ENCODE data around the gene NEGR1. TPM values are rescaled to one million over a fixed set of nuclear protein-coding genes. Genes with fewer than 3 reads are reported as not detected.

The NEGR1 gene
- total and polyA plus RNA-seq, 2 donors (not counting 3 experiments of a cell fraction or from before 2014, with no cell fraction given) = 6.8 to 21.8 TPM

GRCh38 chr1:72060466-72061245, 221.7 kb downstream of the NEGR1 start:
- Histone ChIP-seq H3K36me3 (ENCODE audit: control insufficient read depth in 2 of 2, extremely low read depth in 1 of 2, insufficient read depth in 2 of 2, low read length in 2 of 2) (no peaks in the 10 kb centered on the region), H4K20me1 (replicated peaks; ENCODE audit: control insufficient read depth, extremely low read depth, insufficient read depth, low read length) (no peaks in the 10 kb centered on the region), H3K79me2 (ENCODE audit: control insufficient read depth, insufficient read depth, low read length) (no peaks in the 10 kb centered on the region), H2AFZ (ENCODE audit: low read depth, low read length) (no peak overlapping the region), H3K27me3 (ENCODE audit: control insufficient read depth in 2 of 2, insufficient read depth in 2 of 2, low read length in 2 of 2) (no peaks in the 10 kb centered on the region), H3K4me2 (ENCODE audit: insufficient read depth, low read length) (no peak overlapping the region), H3K4me3 (replicated peaks in 1 of 3; ENCODE audit: insufficient read depth in 1 of 3, low read depth in 1 of 3, low read length in 3 of 3) (no peak overlapping the region), H3K9me3 (replicated peaks; ENCODE audit: control insufficient read depth, insufficient read depth, low read length) (no peaks in the 10 kb centered on the region), H3K9ac (replicated peaks; ENCODE audit: extremely low read depth, insufficient read depth, low read length) (no peak overlapping the region), H3K27ac (ENCODE audit: insufficient read depth, low read depth, low read length) (no peak overlapping the region), H3K4me1 (ENCODE audit: control insufficient read depth, extremely low read depth, insufficient read depth, low read length) (no peaks in the 10 kb centered on the region), H3K9me1 (replicated peaks; ENCODE audit: control insufficient read depth, extremely low read depth, insufficient read depth, low read length) (no peaks in the 10 kb centered on the region)
- dilution Hi-C loops (cut with MboI; ENCODE audit: extremely low pct_ligation_motif_present, low sequenced_read_pairs) (no loop called here), intact Hi-C loops (cut with micrococcal nuclease) (no loop called here)
- FAIRE-seq (no peak), DNase-seq (ENCODE audit: low read depth, low spot score) (no peak)
- ChIA-PET POLR2A (interaction anchor here (0.6 kb wide), 1 partner anchor 52 kb away, joined by 5 read pairs; no protein-coding TSS in a partner anchor), CTCF (interaction anchor here (1.0 to 1.5 kb wide), 2 partner anchors 23 to 40 kb away, joined by 3 to 6 read pairs; no protein-coding TSS in a partner anchor)
- no TSS peak for BruUV-seq (replicated peaks)
- TF ChIP-seq MYC (IDR thresholded peaks at IDR 0.05; ENCODE audit: low read depth, low read length) = no peak
- no peak for TF ChIP-seq CTCF (IDR thresholded peaks at IDR 0.05; ENCODE audit: extremely low read depth in 1 of 2, insufficient read depth in 1 of 2, low read depth in 1 of 2, low read length in 2 of 2)
- no peak for TF ChIP-seq FOS (IDR thresholded peaks at IDR 0.05; ENCODE audit: borderline replicate concordance, insufficient read depth, low read length)

- DNase-seq (ENCODE audit: low read depth, low spot score) (no peak), FAIRE-seq (no peak)
- no peak overlapping the region for H2AFZ ChIP-seq (ENCODE audit: low read depth, low read length)
- dilution Hi-C loops (cut with MboI; ENCODE audit: extremely low pct_ligation_motif_present, low sequenced_read_pairs) = no loop called here
- H3K9me3 ChIP-seq (replicated peaks; ENCODE audit: control insufficient read depth, insufficient read depth, low read length) = no peaks in the 10 kb centered on the region
- H4K20me1 ChIP-seq (replicated peaks; ENCODE audit: control insufficient read depth, extremely low read depth, insufficient read depth, low read length) = no peaks in the 10 kb centered on the region
- intact Hi-C loops (cut with micrococcal nuclease) = no loop called here
- POLR2A ChIA-PET = interaction anchor here (0.6 kb wide), 1 partner anchor 9 kb away, joined by 3 read pairs; no protein-coding TSS in a partner anchor
- BruUV-seq (replicated peaks) = no TSS peak
- H3K4me1 ChIP-seq (ENCODE audit: control insufficient read depth, extremely low read depth, insufficient read depth, low read length) = no peaks in the 10 kb centered on the region
- CTCF ChIA-PET = interaction anchor here (0.9 to 1.6 kb wide), 3 partner anchors 10 to 18 kb away, joined by 3 to 8 read pairs (median 3); no protein-coding TSS in a partner anchor
- no peak overlapping the region for H3K4me2 ChIP-seq (ENCODE audit: insufficient read depth, low read length)
- no peaks in the 10 kb centered on the region for H3K79me2 ChIP-seq (ENCODE audit: control insufficient read depth, insufficient read depth, low read length)
- H3K4me3 ChIP-seq (replicated peaks in 1 of 3; ENCODE audit: insufficient read depth in 1 of 3, low read depth in 1 of 3, low read length in 3 of 3) = no peak overlapping the region
- no peaks in the 10 kb centered on the region for H3K27me3 ChIP-seq (ENCODE audit: control insufficient read depth in 2 of 2, insufficient read depth in 2 of 2, low read length in 2 of 2)
- no peaks in the 10 kb centered on the region for H3K36me3 ChIP-seq (ENCODE audit: control insufficient read depth in 2 of 2, extremely low read depth in 1 of 2, insufficient read depth in 2 of 2, low read length in 2 of 2)
- H3K9me1 ChIP-seq (replicated peaks; ENCODE audit: control insufficient read depth, extremely low read depth, insufficient read depth, low read length) = no peaks in the 10 kb centered on the region
- TF ChIP-seq CTCF (IDR thresholded peaks at IDR 0.05; ENCODE audit: extremely low read depth in 1 of 2, insufficient read depth in 1 of 2, low read depth in 1 of 2, low read length in 2 of 2) = no peak
- TF ChIP-seq JUN (IDR thresholded peaks at IDR 0.05; ENCODE audit: borderline replicate concordance, insufficient read depth, insufficient read length, low read depth) = no peak
- no peak for TF ChIP-seq GATA2 (IDR thresholded peaks at IDR 0.05; ENCODE audit: insufficient read depth, insufficient read length, low read depth, low read length)
- no peak for TF ChIP-seq POLR2AphosphoS5 (IDR thresholded peaks at IDR 0.05; ENCODE audit: insufficient read depth, low read depth, low read length)
- TF ChIP-seq POLR2A (IDR thresholded peaks at IDR 0.05; ENCODE audit: low read depth, low read length) = no peak
- no peak for TF ChIP-seq MAX (IDR thresholded peaks at IDR 0.05; ENCODE audit: insufficient read depth, insufficient read length)
- TF ChIP-seq EZH2 (IDR thresholded peaks at IDR 0.05; ENCODE audit: borderline replicate concordance, low read depth, low read length, severe bottlenecking) = no peak
- no peak overlapping the region for H3K9ac ChIP-seq (replicated peaks; ENCODE audit: extremely low read depth, insufficient read depth, low read length)
- H3K27ac ChIP-seq (ENCODE audit: insufficient read depth, low read depth, low read length) = no peak overlapping the region
These were observed 225.8 kb downstream of the NEGR1 start for GRCh38 chr1:72056516-72056915.
